HepG2 (cell line): Measurements from ENCODE around the gene TP73. TPM values are rescaled to one million over a fixed set of nuclear protein-coding genes. Genes with fewer than 3 reads are reported as not detected.
A peak's percentile ranks its signal among the peaks of the same experiment; 100 is the strongest.

ENCODE experiments used
- ATAC-seq: fragments of 200-7000 bp; cut with Tn5 transposase; 3 replicates; pipeline ENCODE4 v1.9.1; 2020; ENCODE audit warnings: mild to moderate bottlenecking, moderate library complexity
- BruUV-seq: library from RNA; stranded (reverse); fragments of 400-500 nt; replicated peaks from 2 replicates; lab custom pipeline; 2021; lab: Mats Ljungman, UMichigan
- CTCF ChIA-PET: fragments of 300-600 bp; formaldehyde crosslinking; extraction: SDS; loops from one replicate; lab custom pipeline; 2021; ENCODE audit warnings: low total read pairs, inconsistent platforms, low intra/inter-chr PET ratio; lab: Yijun Ruan, JAX
- POLR2A ChIA-PET: fragments of 350-600 bp; sonication (Branson Sonifier 250); formaldehyde crosslinking; loops from one replicate; lab custom pipeline; 2020; ENCODE audit warnings: antibody characterized with exemption, inconsistent platforms; lab: Yijun Ruan, JAX
- DNase-seq: peaks from one replicate; pipeline ENCODE4 v3.0.0-alpha.2; 2015; ENCODE audit warnings: low spot score
- FAIRE-seq: peaks from 3 replicates; lab custom pipeline; 2011; peaks lifted over from hg19 to GRCh38; lab: Jason Lieb, UNC
- H2AFZ ChIP-seq: one replicate; pipeline ENCODE4 v1.6.1; 2011; ENCODE audit warnings: low read length, inconsistent platforms
- H3K27ac ChIP-seq: fragments of 300-600 bp; 3 replicates; pipeline ENCODE4 v1.8.0; 2011; ENCODE audit warnings: mixed run types, mild to moderate bottlenecking, mixed read lengths, low read length, inconsistent platforms; ENCODE audit not compliant: insufficient read depth; ENCODE audit errors: extremely low read length
- H3K27me3 ChIP-seq, 2 experiments: fragments of 200-600 bp in 1 of 2; 2 replicates in 1 of 2; 3 replicates in 1 of 2; pipeline versions ENCODE4 v1.6.0 to v1.8.0; 2011; ENCODE audit warnings: low read length in 2 of 2, mild to moderate bottlenecking in 2 of 2, moderate library complexity in 2 of 2, inconsistent platforms in 1 of 2; ENCODE audit not compliant: insufficient read depth in 2 of 2, control insufficient read depth in 1 of 2
- H3K36me3 ChIP-seq, 2 experiments: fragments of 200-600 bp in 1 of 2; replicated peaks in 1 of 2; 2 replicates in 1 of 2; 3 replicates in 1 of 2; pipeline versions ENCODE4 v1.5.1 to v1.8.0; 2011; ENCODE audit warnings: low read length in 2 of 2, inconsistent platforms in 1 of 2; ENCODE audit not compliant: insufficient read depth in 2 of 2, control insufficient read depth in 1 of 2
- H3K4me1 ChIP-seq: 2 replicates; pipeline ENCODE4 v1.5.1; 2012; ENCODE audit warnings: low read length, inconsistent platforms; ENCODE audit not compliant: insufficient read depth
- H3K4me2 ChIP-seq: 2 replicates; pipeline ENCODE4 v1.6.0; 2011; ENCODE audit warnings: low read depth, low read length, inconsistent platforms
- H3K4me3 ChIP-seq, 3 experiments: fragments of 200-600 bp in 1 of 3; sonication (generic), shearing (Covaris generic) in 1 of 3; replicated peaks in 1 of 3; 2 replicates each; pipeline ENCODE4 v1.5.1; 2011 to 2016; ENCODE audit warnings: low read length in 3 of 3, inconsistent platforms in 2 of 3, low read depth in 2 of 3, mild to moderate bottlenecking in 2 of 3, control low read depth in 1 of 3, mixed read lengths in 1 of 3; ENCODE audit not compliant: insufficient read depth in 1 of 3
- H3K79me2 ChIP-seq: one replicate; pipeline ENCODE4 v1.6.1; 2011; ENCODE audit warnings: low read length, inconsistent platforms; ENCODE audit not compliant: insufficient read depth
- H3K9ac ChIP-seq: 2 replicates; pipeline ENCODE4 v1.6.0; 2011; ENCODE audit warnings: mild to moderate bottlenecking, low read depth, low read length, inconsistent platforms; ENCODE audit not compliant: insufficient read depth
- H3K9me3 ChIP-seq: 2 replicates; pipeline ENCODE4 v1.5.1; 2012; ENCODE audit warnings: mild to moderate bottlenecking, low read length
- H4K20me1 ChIP-seq: 2 replicates; pipeline ENCODE4 v1.6.0; 2011; ENCODE audit warnings: inconsistent platforms, mild to moderate bottlenecking, low read length, moderate library complexity; ENCODE audit not compliant: insufficient read depth
- HNRNPL ChIP-seq: fragments of 200-400 bp; formaldehyde crosslinking; IDR thresholded peaks from 2 replicates; pipeline ENCODE4 v1.6.1; 2017; ENCODE audit warnings: mild to moderate bottlenecking, low read depth, low read length
- HOXA3 ChIP-seq: sonication (generic); formaldehyde crosslinking; IDR thresholded peaks from 2 replicates; pipeline ENCODE4 v1.5.0; 2020; ENCODE audit warnings: missing genetic modification reagents
- PHF5A ChIP-seq: IDR thresholded peaks from one replicate; pipeline ENCODE4 v1.6.1; 2018; ENCODE audit warnings: low read depth, missing genetic modification reagents; ENCODE audit not compliant: unreplicated experiment
- TCF7L2 ChIP-seq: IDR thresholded peaks from 2 replicates; pipeline ENCODE4 v1.6.1; 2011; ENCODE audit warnings: mild to moderate bottlenecking, low read depth, low read length, moderate library complexity
- ZNF18 ChIP-seq: sonication (generic); formaldehyde crosslinking; IDR thresholded peaks from 2 replicates; pipeline ENCODE4 v1.8.0; 2022; ENCODE audit warnings: mild to moderate bottlenecking, missing genetic modification reagents; ENCODE audit not compliant: insufficient replicate concordance
- ZNF652 ChIP-seq: IDR thresholded peaks from 2 replicates; pipeline ENCODE4 v1.6.1; 2016; ENCODE audit warnings: low read depth, borderline replicate concordance
- ZNF768 ChIP-seq: sonication (generic); formaldehyde crosslinking; IDR thresholded peaks from 2 replicates; pipeline ENCODE4 v1.4.0; 2020; ENCODE audit warnings: missing genetic modification reagents
- ZUFSP ChIP-seq: sonication (generic); formaldehyde crosslinking; IDR thresholded peaks from 2 replicates; pipeline ENCODE4 v1.9.0; 2021; ENCODE audit warnings: missing genetic modification reagents, mild to moderate bottlenecking, borderline replicate concordance
- WGBS: methylation state at CpG from one replicate; pipeline ENCODE4 v1.1.6; 2017; ENCODE audit warnings: low lambda C conversion rate; 5-methylcytosine and 5-hydroxymethylcytosine counted together
- in situ Hi-C: cut with HindIII; loops from 2 replicates; pipeline ENCODE4 v1.10.0; 2017; ENCODE audit warnings: low pct_unique_long_range_greater_than_20kb; ENCODE audit not compliant: extremely low pct_ligation_motif_present
- intact Hi-C: fragments of 100-400 bp; cut with micrococcal nuclease; formaldehyde crosslinking; loops from one replicate; pipeline ENCODE4 v1.10.0; 2022; ENCODE audit not compliant: unreplicated experiment
- polyA plus RNA-seq, 8 experiments: library from polyadenylated mRNA; depleted of rRNA in 3 of 8; stranded (reverse) in 7 of 8; unstranded in 1 of 8; fragments of >200 nt; fragmentation: Illumina TruSeq in 4 of 8; extraction: Trizol in 4 of 8; gene quantifications; 2 replicates each; pipeline versions ENCODE4 v1.2.1 to v1.2.3, GENCODE V29; 2011 to 2016; ENCODE audit warnings: low read depth in 4 of 8, missing spikeins in 1 of 8, mixed read lengths in 1 of 8; ENCODE audit not compliant: insufficient read depth in 1 of 8
- total RNA-seq, 5 experiments: library from RNA; depleted of rRNA; stranded (reverse); fragments of >200 nt; fragmentation: Illumina TruSeq; extraction: Trizol; gene quantifications; 2 replicates each; pipeline ENCODE4 v1.2.3, GENCODE V29; 2016; ENCODE audit warnings: low read depth in 1 of 5

Gene TP73
- total and polyA plus RNA-seq, 2 of the 13 experiments (the other 11 are each of a cell fraction or from before 2014, with no cell fraction given), result 0.49 to 1.1 TPM

- H3K27ac ChIP-seq, result no peak overlapping the region
- no peaks in the 10 kb centered on the region; a peak in 1 of 5 replicates for H3K27me3 ChIP-seq
- H3K9ac ChIP-seq, result no peak overlapping the region
- no TSS peak for BruUV-seq
- H3K4me3 ChIP-seq, result no peak overlapping the region
- 89% methylated on average over 18 of the region's 25 CpGs for WGBS
- ChIA-PET CTCF (no interaction called here), POLR2A (no interaction called here)
- H3K4me2 ChIP-seq, result no peak overlapping the region
- H2AFZ ChIP-seq, result no peak overlapping the region
- FAIRE-seq (no peak), ATAC-seq (no peak), DNase-seq (no peak)
- peaks cover 8% of the 10 kb centered on the region for H3K4me1 ChIP-seq
- H3K9me3 ChIP-seq, result no peaks in the 10 kb centered on the region
- intact Hi-C loops, result no loop called here
- H3K36me3 ChIP-seq, result no peaks in the 10 kb centered on the region
- in situ Hi-C loops, result no loop called here
- H4K20me1 ChIP-seq, result peaks cover 3% of the 10 kb centered on the region; the same call in 1 of the 2 replicates
- no peak for TF ChIP-seq HOXA3
- peak; percentile 88 for TF ChIP-seq ZNF768 (CRISPR knock-in tag)
- no peaks in the 10 kb centered on the region for H3K79me2 ChIP-seq
Observed at GRCh38 chr1:3673381-3674099, 21.2 kb downstream of the TP73 start.

- CTCF ChIA-PET, result no interaction called here
- H2AFZ ChIP-seq, result no peak overlapping the region
- no peak for ATAC-seq
- no peak for TF ChIP-seq ZNF652 (CRISPR knock-in tag)
- no peak for TF ChIP-seq TCF7L2
- no peak for TF ChIP-seq ZUFSP (CRISPR knock-in tag)
- TF ChIP-seq HNRNPL, result no peak
- no peak for TF ChIP-seq PHF5A (CRISPR knock-in tag)
- TF ChIP-seq ZNF18 (CRISPR knock-in tag), result no peak
Observed at GRCh38 chr1:3674100-3675094, 22.1 kb downstream of the TP73 start.

More at GRCh38 chr1:3674100-3675094, 22.1 kb downstream of the TP73 start:
- POLR2A ChIA-PET, result no interaction called here
- Histone ChIP-seq H3K4me1 (no peaks in the 10 kb centered on the region), H4K20me1 (no peaks in the 10 kb centered on the region), H3K27me3 (no peaks in the 10 kb centered on the region; a peak in 1 of 5 replicates), H3K9me3 (no peaks in the 10 kb centered on the region), H3K36me3 (no peaks in the 10 kb centered on the region), H3K79me2 (no peaks in the 10 kb centered on the region), H3K4me3 (no peak overlapping the region), H3K4me2 (no peak overlapping the region), H3K27ac (no peak overlapping the region), H3K9ac (no peak overlapping the region)
- in situ Hi-C loops (no loop called here), intact Hi-C loops (no loop called here)
- BruUV-seq, result no TSS peak
- DNase-seq (no peak), FAIRE-seq (no peak)
- 93% methylated on average over 3 of the region's 30 CpGs for WGBS
